GM20000 (cell line): ENCODE data around the gene MCF2L.

ENCODE experiments used
- DNase-seq: peaks from one replicate; pipeline ENCODE4 v3.0.0; 2012; ENCODE audit warnings: low spot score
- CTCF ChIP-seq: IDR thresholded peaks from 2 replicates; pipeline ENCODE4 v1.5.1; 2012; ENCODE audit warnings: mild to moderate bottlenecking, control low read depth; ENCODE audit errors: extremely low read depth, missing control alignments

Gene MCF2L

GRCh38 chr13:113033054-113033850 is 64.2 kb downstream of the MCF2L start:
- TF ChIP-seq CTCF, result no peak
- DNase-seq, result no peak

- DNase-seq, result no peak
These were observed 65.6 kb downstream of the MCF2L start for GRCh38 chr13:113034451-113035212.

GRCh38 chr13:113035213-113035800 is 66.3 kb downstream of the MCF2L start:
- TF ChIP-seq CTCF, result no peak
- DNase-seq, result no peak

More at GRCh38 chr13:113034451-113035212, 65.6 kb downstream of the MCF2L start:
- no peak for TF ChIP-seq CTCF

- TF ChIP-seq CTCF, result no peak
- DNase-seq, result no peak
These were observed 67.4 kb downstream of the MCF2L start for GRCh38 chr13:113036401-113036800.

GRCh38 chr13:113040031-113040430 is 71.0 kb downstream of the MCF2L start:
- no peak for TF ChIP-seq CTCF
- no peak for DNase-seq

- no peak for TF ChIP-seq CTCF
- no peak for DNase-seq
These were observed 71.7 kb downstream of the MCF2L start for GRCh38 chr13:113040597-113041292.
